Measurements from ENCODE around the gene GOLGA6L7. TPM values are rescaled to one million over a fixed set of nuclear protein-coding genes. Genes with fewer than 3 reads are reported as not detected.
"Not testable (repeated sequence)": the region's sequence is repeated elsewhere in the genome, so short reads cannot be mapped to it uniquely, and the experiment has no call there.

Gene GOLGA6L7
- total RNA-seq, 1 donor from 2014 or later, result not detected

DNA sequence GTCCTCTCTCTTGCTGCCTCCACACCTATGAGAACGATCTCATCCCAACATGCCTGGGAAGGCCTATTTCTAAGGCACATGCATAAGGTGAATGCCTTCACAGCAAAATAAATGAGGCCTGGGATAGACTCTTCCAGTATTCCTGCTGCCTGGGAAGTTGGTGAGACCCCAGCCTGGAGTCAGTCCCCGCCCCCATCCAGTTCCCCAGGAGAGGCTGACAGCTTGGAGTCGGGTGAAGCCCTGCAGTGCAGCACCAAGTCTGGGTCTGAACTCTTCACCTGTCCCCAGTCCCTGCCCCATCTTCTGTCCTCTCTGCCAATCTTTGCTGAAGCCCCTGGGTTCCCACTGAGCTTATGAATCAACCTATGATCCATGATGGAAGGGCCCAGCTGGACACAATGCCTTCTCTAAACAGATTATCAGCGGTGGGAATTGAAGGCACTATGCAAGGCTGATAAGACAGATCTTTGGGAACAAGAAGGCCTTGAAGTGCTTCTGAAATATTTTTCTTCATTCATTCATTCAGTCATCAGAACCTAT is 27.1 kb upstream of the GOLGA6L7 start:
- Mint-ChIP-seq H3K9me3 (peaks cover 3% of the 10 kb centered on the region), H3K27me3 (ENCODE audit: low read depth) (no peaks in the 10 kb centered on the region), H3K27ac (ENCODE audit: unreplicated experiment) (no peak overlapping the region), H3K4me1 (peaks cover 35% of the 10 kb centered on the region), H3K36me3 (ENCODE audit: low read depth) (no peaks in the 10 kb centered on the region), H3K4me3 (peak overlapping the region; percentile 28)
- no peak for DNase-seq (ENCODE audit: low read depth, low spot score)
- TF ChIP-seq, protein P1, sequence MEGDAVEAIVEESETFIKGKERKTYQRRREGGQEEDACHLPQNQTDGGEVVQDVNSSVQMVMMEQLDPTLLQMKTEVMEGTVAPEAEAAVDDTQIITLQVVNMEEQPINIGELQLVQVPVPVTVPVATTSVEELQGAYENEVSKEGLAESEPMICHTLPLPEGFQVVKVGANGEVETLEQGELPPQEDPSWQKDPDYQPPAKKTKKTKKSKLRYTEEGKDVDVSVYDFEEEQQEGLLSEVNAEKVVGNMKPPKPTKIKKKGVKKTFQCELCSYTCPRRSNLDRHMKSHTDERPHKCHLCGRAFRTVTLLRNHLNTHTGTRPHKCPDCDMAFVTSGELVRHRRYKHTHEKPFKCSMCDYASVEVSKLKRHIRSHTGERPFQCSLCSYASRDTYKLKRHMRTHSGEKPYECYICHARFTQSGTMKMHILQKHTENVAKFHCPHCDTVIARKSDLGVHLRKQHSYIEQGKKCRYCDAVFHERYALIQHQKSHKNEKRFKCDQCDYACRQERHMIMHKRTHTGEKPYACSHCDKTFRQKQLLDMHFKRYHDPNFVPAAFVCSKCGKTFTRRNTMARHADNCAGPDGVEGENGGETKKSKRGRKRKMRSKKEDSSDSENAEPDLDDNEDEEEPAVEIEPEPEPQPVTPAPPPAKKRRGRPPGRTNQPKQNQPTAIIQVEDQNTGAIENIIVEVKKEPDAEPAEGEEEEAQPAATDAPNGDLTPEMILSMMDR (conservative IDR thresholded peaks at IDR 0.05), result no peak

DNA sequence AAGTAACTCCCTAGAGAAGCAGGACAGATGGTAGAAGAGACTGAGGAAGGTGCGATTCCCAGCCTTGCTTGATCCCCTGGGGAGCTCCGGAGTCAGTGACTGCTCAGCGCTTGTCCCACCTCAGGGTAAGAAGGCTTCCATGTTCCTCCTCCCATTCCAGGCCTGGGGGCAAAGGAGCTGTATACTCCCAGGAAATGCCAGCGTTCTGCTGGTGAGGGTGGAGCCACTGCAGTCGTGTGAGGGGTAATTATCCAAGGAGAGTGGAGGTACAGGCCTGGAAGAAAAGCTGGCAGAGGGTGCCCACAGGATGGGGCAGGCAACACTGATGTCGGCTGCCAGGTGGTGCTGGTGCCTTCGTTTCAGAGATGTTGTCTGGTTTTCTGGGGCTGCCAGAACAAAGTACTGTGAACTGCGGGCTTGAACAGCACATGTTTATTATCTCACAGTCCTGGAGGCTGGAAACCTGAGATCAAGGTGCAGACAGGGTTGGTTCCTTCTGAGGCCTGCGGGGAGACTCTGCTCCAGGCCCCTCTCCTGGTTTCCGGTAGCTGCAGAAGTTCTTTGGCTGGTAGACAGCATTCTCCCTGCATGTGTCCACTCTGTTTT is 25.2 kb upstream of the GOLGA6L7 start:
- H3K4me3 Mint-ChIP-seq, result no peak overlapping the region
- H3K27ac Mint-ChIP-seq (ENCODE audit: unreplicated experiment), result no peak overlapping the region
- H3K9me3 Mint-ChIP-seq, result peaks cover 3% of the 10 kb centered on the region
- H3K4me1 Mint-ChIP-seq, result peaks cover 36% of the 10 kb centered on the region
- TF ChIP-seq, protein P1 (conservative IDR thresholded peaks at IDR 0.05), result no peak
- H3K27me3 Mint-ChIP-seq (ENCODE audit: low read depth), result no peaks in the 10 kb centered on the region
- DNase-seq (ENCODE audit: low read depth, low spot score), result no peak
- no peaks in the 10 kb centered on the region for H3K36me3 Mint-ChIP-seq (ENCODE audit: low read depth)

DNA sequence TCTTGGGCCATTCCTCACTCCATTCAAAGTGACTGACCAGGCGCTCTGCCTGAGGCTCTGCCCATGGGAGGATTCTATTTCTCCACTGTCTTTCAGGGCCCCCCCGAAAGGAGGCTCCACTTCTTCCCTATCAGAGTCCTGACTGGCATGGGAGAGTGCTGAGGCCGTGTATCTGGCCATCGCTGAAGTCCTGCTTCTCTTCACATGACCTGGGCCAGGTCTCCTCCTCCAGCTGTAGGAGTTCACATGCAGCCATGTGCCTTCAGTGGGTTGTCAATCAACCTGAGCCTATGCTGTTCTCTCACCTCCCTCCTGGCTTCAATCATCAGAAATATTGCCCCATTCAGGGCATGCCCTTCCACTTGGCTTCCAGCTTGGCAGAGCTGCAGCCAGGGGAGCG is 24.6 kb upstream of the GOLGA6L7 start:
- peaks cover 36% of the 10 kb centered on the region for H3K4me1 Mint-ChIP-seq
- H3K27ac Mint-ChIP-seq (ENCODE audit: unreplicated experiment), result no peak overlapping the region
- no peak overlapping the region for H3K4me3 Mint-ChIP-seq
- no peaks in the 10 kb centered on the region for H3K36me3 Mint-ChIP-seq (ENCODE audit: low read depth)
- TF ChIP-seq, protein P1 (conservative IDR thresholded peaks at IDR 0.05), result no peak
- H3K27me3 Mint-ChIP-seq (ENCODE audit: low read depth), result no peaks in the 10 kb centered on the region
- peaks cover 3% of the 10 kb centered on the region for H3K9me3 Mint-ChIP-seq
- no peak for DNase-seq (ENCODE audit: low read depth, low spot score)

DNA sequence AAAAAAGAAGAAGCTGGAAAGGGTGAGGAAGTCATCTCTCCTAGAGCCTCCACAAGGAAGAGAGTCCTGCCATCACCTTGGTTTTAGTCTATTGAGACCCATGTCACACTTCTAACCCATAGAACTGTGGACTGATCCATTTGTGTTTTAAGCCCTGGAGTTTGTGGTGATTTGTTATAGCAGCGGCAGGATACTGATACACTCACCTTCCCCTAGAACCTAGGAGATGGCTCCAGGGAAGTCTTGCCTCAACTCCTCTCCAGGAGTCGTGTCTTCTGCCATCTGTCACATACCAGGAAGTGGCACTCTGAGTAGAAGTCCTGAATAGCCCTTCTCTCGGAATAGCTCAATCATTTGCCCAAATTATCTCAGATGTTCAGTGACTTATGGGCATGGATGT is 22.7 kb upstream of the GOLGA6L7 start:
- Mint-ChIP-seq H3K36me3 (ENCODE audit: low read depth) (no peaks in the 10 kb centered on the region), H3K27ac (ENCODE audit: unreplicated experiment) (no peak overlapping the region), H3K4me1 (peaks cover 23% of the 10 kb centered on the region), H3K4me3 (no peak overlapping the region), H3K9me3 (peaks cover 3% of the 10 kb centered on the region), H3K27me3 (ENCODE audit: low read depth) (no peaks in the 10 kb centered on the region)
- DNase-seq (ENCODE audit: low read depth, low spot score), result no peak
- TF ChIP-seq, protein P1 (conservative IDR thresholded peaks at IDR 0.05), result no peak

DNA sequence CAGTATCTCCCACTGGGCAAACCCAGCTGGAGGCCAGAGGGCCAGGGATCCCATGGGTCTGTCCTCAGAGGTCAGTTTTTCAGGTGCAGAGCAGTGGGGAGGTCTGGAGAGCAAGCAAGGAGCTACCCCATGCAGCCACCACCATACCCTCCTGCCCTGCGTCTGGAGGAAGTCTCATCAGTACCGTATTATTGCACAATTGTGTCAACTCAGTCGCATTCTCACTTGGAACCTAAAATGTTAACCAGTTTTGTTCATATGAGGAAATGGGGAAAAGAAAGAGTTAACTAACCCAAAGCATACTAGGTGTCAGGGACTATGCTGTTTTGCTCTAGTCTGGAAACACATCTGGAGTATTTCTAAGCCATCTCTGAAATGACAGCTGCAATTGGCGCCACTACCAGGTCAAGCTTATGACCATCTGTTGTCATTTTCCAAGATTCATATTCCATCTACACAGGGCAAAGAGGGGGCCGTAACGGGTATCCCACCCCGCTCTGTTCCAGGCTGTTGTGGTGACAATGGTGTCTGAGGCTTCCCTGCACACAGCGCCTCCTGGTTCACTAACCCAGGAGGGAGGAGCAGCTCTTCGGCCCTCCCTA is 20.4 kb upstream of the GOLGA6L7 start:
- TF ChIP-seq, protein P1 (conservative IDR thresholded peaks at IDR 0.05), result no peak
- Mint-ChIP-seq H3K9me3 (peaks cover 3% of the 10 kb centered on the region), H3K27ac (ENCODE audit: unreplicated experiment) (no peak overlapping the region), H3K27me3 (ENCODE audit: low read depth) (no peaks in the 10 kb centered on the region), H3K4me3 (no peak overlapping the region), H3K4me1 (peaks cover 15% of the 10 kb centered on the region), H3K36me3 (ENCODE audit: low read depth) (no peaks in the 10 kb centered on the region)
- DNase-seq (ENCODE audit: low read depth, low spot score), result no peak

DNA sequence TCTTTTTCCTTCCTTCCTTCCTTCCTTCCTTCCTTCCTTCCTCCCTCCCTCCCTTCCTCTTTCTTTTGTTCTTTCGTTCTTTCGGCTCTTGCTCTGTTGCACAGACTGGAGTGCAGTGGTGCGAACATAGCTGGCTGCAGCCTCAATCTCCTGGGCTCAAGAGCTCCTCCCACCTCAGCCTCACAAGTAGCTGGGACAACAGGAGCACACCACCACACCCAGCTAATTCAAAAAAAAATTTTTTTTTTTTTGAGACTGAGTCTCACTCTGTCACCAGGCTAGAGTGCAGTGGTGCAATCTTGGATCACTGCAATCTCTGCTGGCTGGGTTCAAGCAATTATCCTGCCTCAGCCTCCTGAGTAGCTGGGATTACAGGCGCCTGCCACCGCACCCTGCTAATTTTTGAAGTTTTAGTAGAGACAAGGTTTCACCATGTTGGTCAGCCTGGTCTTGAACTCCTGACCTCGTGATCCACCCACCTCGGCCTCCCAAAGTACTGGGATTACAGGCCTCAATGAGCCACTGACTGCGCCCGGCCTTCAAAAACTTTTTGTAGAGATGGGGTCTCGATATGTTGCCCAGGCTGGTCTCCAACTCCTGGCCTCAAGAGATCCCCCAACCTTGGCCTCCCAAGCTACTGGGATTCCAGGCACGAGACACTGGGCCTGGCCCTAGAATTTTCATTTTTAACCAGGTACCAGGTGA is 13.3 kb upstream of the GOLGA6L7 start:
- not testable (repeated sequence) for DNase-seq (ENCODE audit: low read depth, low spot score); H3K36me3 Mint-ChIP-seq (ENCODE audit: low read depth); H3K4me3 Mint-ChIP-seq; H3K27ac Mint-ChIP-seq (ENCODE audit: unreplicated experiment); H3K9me3 Mint-ChIP-seq; H3K27me3 Mint-ChIP-seq (ENCODE audit: low read depth)
- H3K4me1 Mint-ChIP-seq, result peaks cover 17% of the 10 kb centered on the region
